KOPT-K1 (cell line): ENCODE data around the gene GRK3.
A peak's percentile ranks its signal among the peaks of the same experiment; 100 is the strongest.
"Not testable (repeated sequence)": the region's sequence is repeated elsewhere in the genome, so short reads cannot be mapped to it uniquely, and the experiment has no call there.

ENCODE experiments used
- H3K27ac ChIP-seq: fragments of 200-600 bp; sonication (generic); 2 replicates; pipeline ENCODE4 v1.5.1; 2016; ENCODE audit warnings: antibody characterized with exemption, mild to moderate bottlenecking, low read depth, low read length; ENCODE audit not compliant: poor library complexity, severe bottlenecking
- H3K36me3 ChIP-seq: fragments of 200-600 bp; sonication (generic); 2 replicates; pipeline ENCODE4 v1.5.1; 2017; ENCODE audit warnings: antibody characterized with exemption, mild to moderate bottlenecking, low read length, moderate library complexity; ENCODE audit not compliant: insufficient read depth
- H3K9me3 ChIP-seq: fragments of 200-600 bp; sonication (generic); 2 replicates; pipeline ENCODE4 v1.5.1; 2017; ENCODE audit warnings: antibody characterized with exemption, low read length, mild to moderate bottlenecking; ENCODE audit not compliant: insufficient read depth, poor library complexity, severe bottlenecking

Gene GRK3

GRCh38 chr22:25694196-25694907, 129.9 kb downstream of the GRK3 start:
- Histone ChIP-seq H3K9me3 (no peaks in the 10 kb centered on the region), H3K36me3 (peaks cover 99% of the 10 kb centered on the region)

DNA sequence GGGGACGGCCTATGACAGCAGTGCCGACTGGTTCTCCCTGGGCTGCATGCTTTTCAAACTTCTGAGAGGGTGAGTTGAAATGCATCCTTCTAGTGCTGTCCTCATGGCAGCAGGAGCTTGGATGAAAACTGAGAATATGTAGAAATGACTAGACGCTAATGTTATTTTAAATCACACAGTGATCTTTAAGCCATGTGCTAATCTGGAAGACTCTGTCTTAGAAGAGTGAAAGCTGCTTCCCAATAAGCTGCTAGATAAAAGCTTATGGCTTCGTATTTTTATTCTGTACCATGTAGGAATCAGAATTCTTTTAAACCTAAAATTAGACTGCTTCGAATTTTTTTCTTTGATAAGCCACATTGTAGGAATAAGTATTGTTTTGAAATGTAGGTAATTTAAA, 130.7 kb downstream of the GRK3 start:
- H3K9me3 ChIP-seq, result no peaks in the 10 kb centered on the region
- H3K27ac ChIP-seq, result peak overlapping the region; percentile 30
- H3K36me3 ChIP-seq, result peaks cover 97% of the 10 kb centered on the region

More at GRCh38 chr22:25694196-25694907, 129.9 kb downstream of the GRK3 start:
- H3K27ac ChIP-seq, result peak overlapping the region; percentile 30

GRCh38 chr22:25696763-25697162, 132.3 kb downstream of the GRK3 start:
- Histone ChIP-seq H3K36me3 (peaks cover 90% of the 10 kb centered on the region), H3K9me3 (no peaks in the 10 kb centered on the region), H3K27ac (peak overlapping the region; percentile 91)

GRCh38 chr22:25697181-25697664, 132.7 kb downstream of the GRK3 start:
- H3K36me3 ChIP-seq, result peaks cover 85% of the 10 kb centered on the region
- H3K9me3 ChIP-seq, result no peaks in the 10 kb centered on the region
- peak overlapping the region; percentile 91 for H3K27ac ChIP-seq

GRCh38 chr22:25697978-25698377, 133.5 kb downstream of the GRK3 start:
- Histone ChIP-seq H3K36me3 (peaks cover 78% of the 10 kb centered on the region), H3K27ac (peak overlapping the region; percentile 91)

GRCh38 chr22:25698461-25698860, 134.0 kb downstream of the GRK3 start:
- Histone ChIP-seq H3K27ac (peak overlapping the region; percentile 91), H3K9me3 (no peaks in the 10 kb centered on the region), H3K36me3 (peaks cover 78% of the 10 kb centered on the region)

More at GRCh38 chr22:25697978-25698377, 133.5 kb downstream of the GRK3 start:
- no peaks in the 10 kb centered on the region for H3K9me3 ChIP-seq

DNA sequence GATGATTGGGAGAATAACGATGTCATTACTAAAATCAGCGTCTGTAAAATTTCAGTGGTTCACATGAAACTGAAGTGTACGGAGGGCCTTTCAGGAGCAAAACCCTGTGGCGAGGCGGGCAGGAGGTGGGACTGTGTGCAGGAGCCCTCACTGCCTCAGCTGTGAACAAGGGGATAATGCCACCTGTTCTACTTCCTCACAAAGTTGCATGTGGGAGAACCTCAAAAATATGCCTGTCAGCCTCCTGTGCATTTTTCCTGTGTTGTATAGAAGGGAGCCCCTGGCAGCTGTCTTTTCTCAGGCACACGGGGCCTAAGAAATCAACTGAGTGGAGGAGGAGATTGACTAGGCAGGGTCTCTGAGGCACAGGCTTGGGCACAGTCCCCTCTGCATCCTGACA, 134.5 kb downstream of the GRK3 start:
- H3K9me3 ChIP-seq, result no peaks in the 10 kb centered on the region
- peak overlapping the region; percentile 91 for H3K27ac ChIP-seq
- peaks cover 79% of the 10 kb centered on the region for H3K36me3 ChIP-seq

DNA sequence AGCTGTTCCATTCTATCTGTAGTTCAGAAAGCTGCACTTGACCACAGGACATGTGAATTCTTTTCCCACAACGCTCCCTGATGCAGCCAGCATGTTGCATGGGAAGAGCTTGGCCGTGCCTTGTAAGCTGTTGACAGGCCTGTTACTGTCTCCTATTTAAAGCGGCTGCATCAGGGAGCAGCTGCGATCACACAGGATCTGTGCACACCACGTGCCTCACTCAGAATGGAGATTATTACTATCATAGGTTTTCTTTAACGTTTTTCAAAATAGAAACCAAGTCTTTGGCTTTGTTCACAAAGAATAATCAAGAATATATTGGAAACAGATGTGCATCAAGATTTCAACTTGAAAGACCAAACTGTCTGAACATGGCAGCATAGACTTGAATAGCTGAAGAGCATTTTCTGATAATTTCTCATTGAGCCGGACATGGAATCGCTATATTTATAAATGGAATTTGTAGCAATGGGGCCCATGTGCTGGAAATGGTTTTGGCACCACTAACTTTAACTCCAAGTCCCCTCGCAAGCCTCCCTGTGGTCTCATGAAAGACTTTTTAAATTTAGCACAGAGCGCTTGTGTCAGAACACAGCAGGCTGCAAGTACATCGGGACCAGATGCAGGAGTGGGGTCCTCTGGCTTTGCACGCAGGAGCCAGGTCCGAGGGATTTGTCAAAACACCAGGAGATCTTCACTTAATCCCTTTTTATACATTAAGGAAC, 136.7 kb downstream of the GRK3 start:
- Histone ChIP-seq H3K36me3 (peaks cover 79% of the 10 kb centered on the region), H3K9me3 (no peaks in the 10 kb centered on the region), H3K27ac (peak overlapping the region; percentile 91)

DNA sequence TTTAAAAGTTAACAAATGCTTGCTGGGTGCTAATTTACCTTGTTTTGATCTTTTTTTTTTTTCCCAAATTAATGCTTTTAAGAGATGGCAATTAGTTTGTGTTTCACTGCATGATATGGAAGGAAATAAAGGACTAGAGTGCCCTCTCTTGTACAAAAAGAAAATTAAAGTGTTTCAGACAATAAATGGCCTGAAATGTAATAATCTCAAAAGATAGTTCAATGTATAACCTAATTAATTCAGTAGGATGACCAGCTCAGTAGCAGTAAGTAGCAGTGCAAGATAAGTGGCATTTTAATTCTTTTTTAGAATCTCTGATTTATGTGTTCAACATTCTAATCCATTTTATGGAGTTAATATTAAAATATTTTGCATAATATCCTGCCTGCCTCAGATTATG, 137.6 kb downstream of the GRK3 start:
- H3K9me3 ChIP-seq, result no peaks in the 10 kb centered on the region
- peak overlapping the region; percentile 91 for H3K27ac ChIP-seq

GRCh38 chr22:25702571-25703167, 138.2 kb downstream of the GRK3 start:
- H3K9me3 ChIP-seq, result no peaks in the 10 kb centered on the region
- H3K36me3 ChIP-seq, result peaks cover 79% of the 10 kb centered on the region
- peak overlapping the region; percentile 91 for H3K27ac ChIP-seq

More for the DNA sequence above, 137.6 kb downstream of the GRK3 start:
- peaks cover 79% of the 10 kb centered on the region for H3K36me3 ChIP-seq

DNA sequence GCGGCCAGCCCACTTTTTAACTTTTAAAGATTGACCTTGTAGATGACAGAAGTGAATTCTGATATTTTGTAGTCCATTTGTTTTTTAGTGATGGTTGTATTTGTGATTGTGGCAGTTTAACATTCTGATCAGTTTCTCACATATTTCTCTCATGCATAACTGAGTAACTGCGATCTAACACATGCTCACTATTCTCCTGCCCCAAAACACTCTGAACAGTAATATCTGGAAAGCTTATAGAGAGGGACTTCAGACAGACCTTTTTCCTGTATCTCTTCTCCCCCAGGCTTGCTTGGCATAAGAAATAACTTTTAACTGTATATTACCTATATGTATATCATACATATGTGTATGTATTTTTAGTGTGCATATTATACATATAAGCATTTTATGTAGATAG, 140.2 kb downstream of the GRK3 start:
- Histone ChIP-seq H3K27ac (peak overlapping the region; percentile 91), H3K36me3 (peaks cover 77% of the 10 kb centered on the region), H3K9me3 (no peaks in the 10 kb centered on the region)

GRCh38 chr22:25706197-25706596, 141.7 kb downstream of the GRK3 start:
- H3K9me3 ChIP-seq, result no peaks in the 10 kb centered on the region
- peaks cover 79% of the 10 kb centered on the region for H3K36me3 ChIP-seq
- peak overlapping the region; percentile 91 for H3K27ac ChIP-seq

DNA sequence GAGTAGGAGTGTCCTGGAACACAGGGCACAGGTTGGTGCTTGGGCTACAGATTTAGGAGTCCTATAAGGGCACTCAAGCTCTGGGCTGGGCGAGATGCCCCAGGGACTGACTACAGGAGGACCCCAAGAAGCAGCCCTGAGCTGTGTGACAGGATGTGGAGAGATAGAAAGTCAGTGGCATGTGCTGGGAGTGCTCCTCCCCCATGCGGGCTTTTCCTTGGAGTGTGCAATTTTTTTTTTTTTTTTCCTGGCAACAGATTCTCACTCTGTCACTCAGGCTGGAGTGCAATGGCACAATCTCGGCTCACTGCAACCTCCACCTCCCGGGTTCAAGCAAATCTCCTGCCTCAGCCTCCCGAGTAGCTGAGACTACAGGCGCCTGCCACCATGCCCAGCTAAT, 144.0 kb downstream of the GRK3 start:
- peak overlapping the region; percentile 91 for H3K27ac ChIP-seq
- peaks cover 96% of the 10 kb centered on the region for H3K36me3 ChIP-seq
- not testable (repeated sequence) for H3K9me3 ChIP-seq

GRCh38 chr22:25709758-25710157, 145.3 kb downstream of the GRK3 start:
- H3K36me3 ChIP-seq, result peaks cover 96% of the 10 kb centered on the region
- H3K27ac ChIP-seq, result peak overlapping the region; percentile 91
- no peaks in the 10 kb centered on the region for H3K9me3 ChIP-seq

GRCh38 chr22:25710501-25710900, 146.0 kb downstream of the GRK3 start:
- peak overlapping the region; percentile 91 for H3K27ac ChIP-seq
- H3K9me3 ChIP-seq, result no peaks in the 10 kb centered on the region
- peaks cover 96% of the 10 kb centered on the region for H3K36me3 ChIP-seq
